Measurements from ENCODE around the gene SETD3. TPM values are rescaled to one million over a fixed set of nuclear protein-coding genes. Genes with fewer than 3 reads are reported as not detected.

The SETD3 gene
- total and polyA plus RNA-seq, 2 experiments from 2014 or later = 40.7 to 68.0 TPM

DNA sequence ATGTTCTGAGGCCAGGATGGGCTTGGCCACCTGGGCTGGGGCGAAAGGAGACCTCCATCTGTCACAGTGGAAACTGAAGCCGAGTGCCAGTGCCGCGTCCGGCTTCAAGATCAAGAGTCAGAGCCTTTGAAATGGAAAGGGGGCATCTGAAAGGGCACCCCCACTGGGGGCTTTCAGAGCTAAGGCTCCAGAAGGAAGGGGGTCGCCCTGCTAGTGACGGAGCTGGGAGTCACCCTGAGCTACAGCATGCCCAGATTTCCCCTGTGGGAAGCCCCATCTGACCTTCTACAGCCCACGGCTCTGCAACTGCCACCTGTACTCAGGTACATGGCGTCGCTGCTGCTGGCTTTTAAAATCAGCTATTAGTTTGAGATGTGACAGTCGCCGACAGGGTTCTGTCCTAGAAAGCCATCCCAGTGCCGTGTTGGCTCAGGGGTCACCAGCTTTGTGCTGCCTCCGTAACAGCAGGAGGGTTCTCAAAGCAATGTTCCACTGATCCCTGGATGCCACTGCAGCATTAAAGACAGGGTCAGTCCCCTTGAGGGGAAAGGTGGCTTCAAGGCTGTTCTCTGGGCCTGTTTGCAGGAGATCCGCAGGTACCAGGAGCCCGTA, 32.0 kb upstream of the SETD3 start (continued):
- TF ChIP-seq ETS1 (IDR thresholded peaks at IDR 0.05) = no peak
- TF ChIP-seq EZH2 (IDR thresholded peaks at IDR 0.05; ENCODE audit: low read depth, unreplicated experiment) = no peak
- TF ChIP-seq STAT1 (IDR thresholded peaks at IDR 0.05; ENCODE audit: unreplicated experiment) = no peak
- TF ChIP-seq CREB1 (CRISPR knock-in tag; IDR thresholded peaks at IDR 0.05; ENCODE audit: low read depth) = no peak
- TF ChIP-seq NANOG (IDR thresholded peaks at IDR 0.05; ENCODE audit: borderline replicate concordance) = no peak

DNA sequence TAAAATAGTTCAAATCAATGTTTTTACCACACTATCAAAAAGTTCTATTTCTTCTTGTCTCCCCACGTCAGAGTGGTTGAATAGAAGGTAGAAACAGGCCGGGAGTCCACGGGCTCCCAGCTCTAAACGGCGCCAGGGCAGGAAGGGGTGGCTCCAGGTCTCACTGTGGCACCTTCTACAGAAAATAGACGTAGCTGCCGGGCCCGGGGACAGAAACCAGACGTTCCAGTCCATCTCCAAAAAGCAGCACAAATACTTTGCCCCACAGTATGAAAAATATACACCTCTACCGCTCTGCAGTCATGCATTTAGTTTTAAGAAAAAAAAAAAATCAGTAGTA, 31.4 kb upstream of the SETD3 start:
- Histone ChIP-seq H4K20me1 (replicated peaks; ENCODE audit: insufficient read depth) (no peaks in the 10 kb centered on the region; the same call in 1 of the 2 replicates), H3K79me2 (replicated peaks; ENCODE audit: insufficient read depth) (no peaks in the 10 kb centered on the region), H3K27me3 (ENCODE audit: insufficient read depth) (no peaks in the 10 kb centered on the region), H3K4me2 (no peak overlapping the region), H3K4me1 (ENCODE audit: insufficient read depth) (peaks cover 6% of the 10 kb centered on the region), H2AFZ (no peak overlapping the region), H3K9me2 (ENCODE audit: insufficient read depth) (no peaks in the 10 kb centered on the region), H3K36me3 (ENCODE audit: insufficient read depth) (peaks cover 8% of the 10 kb centered on the region; the same call in 1 of the 2 replicates), H3K27ac (ENCODE audit: low read depth) (no peak overlapping the region), H3F3A (replicated peaks; ENCODE audit: low read depth) (peaks cover 7% of the 10 kb centered on the region; the same call in 1 of the 2 replicates), H3K4me3 (no peak overlapping the region)
- no peak overlapping the region for H3K4me3 Mint-ChIP-seq
- H3K27me3 Mint-ChIP-seq (ENCODE audit: insufficient read depth, low read depth, poor library complexity) = peaks cover 9% of the 10 kb centered on the region
- TF ChIP-seq CREB1 (CRISPR knock-in tag; IDR thresholded peaks at IDR 0.05; ENCODE audit: low read depth) (no peak), CTCF (conservative IDR thresholded peaks at IDR 0.05; ENCODE audit: low read depth in 2 of 2) (no peak), EZH2 (IDR thresholded peaks at IDR 0.05; ENCODE audit: low read depth, unreplicated experiment) (no peak), ZNF462 (CRISPR knock-in tag; IDR thresholded peaks at IDR 0.05) (no peak), STAT1 (IDR thresholded peaks at IDR 0.05; ENCODE audit: unreplicated experiment) (no peak)
- ATAC-seq (no peak), DNase-seq (ENCODE audit: low spot score) (no peak)
- no peaks in the 10 kb centered on the region for H3K9me3 Mint-ChIP-seq
- H3K27ac Mint-ChIP-seq = no peak overlapping the region
- H3K36me3 Mint-ChIP-seq (ENCODE audit: low read depth) = peaks cover 32% of the 10 kb centered on the region
- peaks cover 17% of the 10 kb centered on the region for H3K4me1 Mint-ChIP-seq
